Activated T-cell treated with anti-CD3 and anti-CD28 coated beads, Interleukin-2, amount 50 U/mL, for 1 hour (primary cell): ENCODE data around the gene ESD.

Experiments used
- DNase-seq: peaks from one replicate; pipeline ENCODE4 v3.0.0-alpha.2; 2020

The ESD gene

DNA sequence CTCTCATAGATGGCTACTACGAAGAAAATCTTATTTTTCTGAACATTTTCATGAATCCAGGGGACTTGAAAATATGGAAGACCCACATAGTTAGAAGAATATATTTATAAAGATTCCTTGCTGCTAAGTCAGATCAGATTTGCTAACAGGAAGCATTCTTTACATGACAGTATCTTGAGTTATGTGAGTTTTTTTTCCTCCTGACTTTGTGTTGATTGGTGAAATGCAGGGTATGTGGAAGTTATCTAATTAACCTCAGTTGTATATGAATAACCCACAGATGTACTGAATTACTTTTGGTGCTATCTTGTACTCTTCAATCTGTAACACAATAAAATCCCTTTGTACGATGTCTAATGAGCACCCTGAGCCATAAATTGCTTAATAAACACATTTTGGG, 53.8 kb downstream of the ESD start:
- DNase-seq = no peak

DNA sequence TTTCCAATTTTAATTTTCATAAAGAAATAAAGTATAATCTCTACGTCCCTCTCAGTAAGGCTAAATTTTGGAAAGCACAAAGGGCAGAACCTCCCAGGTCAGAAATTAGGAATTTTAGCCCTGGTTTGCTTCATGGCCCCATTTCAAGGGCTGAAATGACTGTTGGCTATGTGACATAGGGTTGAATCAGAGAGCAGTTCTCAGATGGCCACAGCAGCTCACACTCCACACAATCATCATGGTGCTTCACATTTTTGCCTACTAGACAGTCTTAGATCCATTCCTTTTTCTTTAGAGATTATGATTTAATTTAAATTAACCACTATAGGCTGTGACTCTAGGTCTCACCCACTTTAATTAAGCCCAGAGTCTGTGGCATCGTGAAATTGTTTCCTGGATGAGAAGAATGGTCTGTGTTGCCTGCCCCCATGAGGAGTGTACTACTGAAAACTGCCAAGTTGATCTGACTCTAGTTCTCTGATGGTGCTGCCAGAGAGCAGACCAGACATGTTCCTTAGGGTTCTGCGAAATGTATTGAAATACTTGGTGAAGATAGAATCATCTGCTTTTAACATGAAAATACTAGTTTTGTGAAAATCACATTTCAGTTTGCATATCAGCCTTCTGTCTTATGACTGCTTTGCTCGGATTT, 57.4 kb downstream of the ESD start:
- no peak for DNase-seq

DNA sequence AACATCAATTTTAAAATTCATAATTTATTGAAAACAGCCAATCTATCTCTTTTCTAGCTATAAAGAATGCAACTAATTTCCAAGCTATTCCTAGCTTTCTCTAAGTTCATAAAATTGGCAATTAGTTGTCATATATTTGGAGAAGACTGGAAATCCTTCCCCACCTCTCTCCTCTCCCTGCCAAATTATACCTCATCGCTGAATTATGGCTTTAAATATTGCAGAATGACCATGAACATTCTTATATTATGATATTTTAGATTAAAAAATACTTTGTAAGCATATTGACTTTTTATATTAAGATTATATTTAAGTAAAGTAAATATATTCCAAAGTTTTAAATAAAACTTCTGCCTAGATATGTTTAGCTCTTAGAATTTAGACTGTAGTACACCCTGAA, 58.2 kb downstream of the ESD start:
- DNase-seq = no peak

DNA sequence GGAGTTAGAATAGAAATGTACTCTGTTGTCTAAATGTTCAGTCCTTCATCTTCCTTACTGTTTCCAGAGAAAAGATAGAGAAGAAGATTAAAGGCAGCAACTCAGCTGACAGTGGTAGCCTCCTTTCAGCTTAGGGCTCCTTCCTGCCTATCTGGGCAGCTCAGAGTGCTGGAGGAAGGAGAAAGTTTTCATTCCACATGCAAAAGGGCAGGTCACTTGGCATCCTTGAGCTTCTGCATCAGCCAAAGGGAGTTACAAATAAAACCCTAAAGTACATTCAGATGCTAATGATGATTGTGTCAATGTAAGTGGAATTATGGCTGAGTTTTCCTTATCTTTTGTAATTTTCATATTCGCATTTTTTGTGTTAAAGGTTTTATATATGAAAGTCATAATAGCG, 58.9 kb downstream of the ESD start:
- no peak for DNase-seq

DNA sequence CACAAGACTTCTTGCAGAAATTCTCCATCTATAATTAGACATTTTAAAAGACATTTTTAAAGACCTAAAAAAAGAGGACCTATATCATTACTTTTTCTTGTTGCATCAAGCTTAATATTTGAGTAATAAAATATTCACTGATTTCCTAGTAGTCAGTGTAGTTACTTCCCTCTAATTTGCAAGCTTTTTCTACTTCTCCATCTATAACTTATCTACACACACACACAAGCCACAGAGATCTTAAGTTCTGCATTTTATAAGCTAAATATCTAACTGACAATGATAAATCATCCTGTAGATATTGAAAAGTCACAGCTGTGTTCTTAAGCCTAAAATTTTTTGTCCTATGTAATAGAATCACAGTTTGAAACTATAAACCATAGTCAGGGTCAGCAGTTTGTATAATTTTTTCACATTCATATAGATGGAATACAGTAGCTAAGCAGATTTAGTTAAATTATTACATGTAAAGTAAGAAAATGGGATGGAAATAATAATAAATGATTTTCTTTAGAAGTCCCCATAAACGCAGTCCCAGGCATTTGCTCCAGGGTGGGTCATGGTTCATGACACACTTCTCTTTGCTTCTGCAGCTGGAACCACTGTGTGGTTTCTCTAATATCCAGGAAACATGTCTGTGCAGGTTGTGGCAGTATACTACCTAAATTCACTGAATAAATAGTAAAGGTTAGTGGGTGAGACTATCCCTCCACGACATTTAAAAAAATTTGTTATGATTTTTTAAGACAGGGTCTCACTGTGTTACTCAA, 60.2 kb downstream of the ESD start:
- DNase-seq = no peak

DNA sequence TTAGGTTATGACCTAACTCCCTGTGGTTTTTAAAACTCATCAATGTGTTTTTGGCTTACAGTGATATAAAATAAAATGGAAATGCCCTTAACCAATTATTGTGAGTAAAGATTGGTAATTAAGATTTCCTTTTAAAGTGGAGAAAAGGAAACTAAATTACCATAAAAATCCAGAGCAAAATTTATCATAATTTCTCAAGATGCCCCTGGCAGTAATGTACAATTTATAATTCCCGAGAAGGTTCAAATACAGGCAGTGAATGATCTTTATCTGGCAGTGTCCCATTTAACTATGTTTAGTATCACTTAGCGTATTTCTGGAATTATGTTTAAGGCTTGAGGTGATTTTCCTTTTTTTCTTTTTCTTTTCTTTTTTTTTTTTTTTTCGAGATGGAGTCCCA, 61.5 kb downstream of the ESD start:
- no peak for DNase-seq

DNA sequence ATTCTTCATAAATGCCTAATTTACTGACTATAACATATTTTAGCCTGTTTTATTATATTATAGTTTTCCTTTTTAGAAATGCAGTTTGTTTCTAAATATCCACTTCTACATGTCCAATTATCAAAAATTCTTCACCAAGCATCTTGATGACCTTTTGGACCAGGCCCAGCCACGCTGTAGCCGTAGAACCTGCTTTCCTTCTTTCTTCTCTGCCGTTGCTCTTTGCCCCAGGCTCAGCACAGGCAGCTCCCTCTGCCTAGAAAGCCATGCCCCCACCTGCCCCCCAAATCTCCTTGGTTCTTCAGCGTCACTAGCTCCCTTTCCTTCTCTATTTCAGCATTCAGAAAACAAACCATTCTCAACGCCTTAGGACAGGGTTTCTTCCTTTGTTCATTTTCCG, 65.4 kb downstream of the ESD start:
- DNase-seq = no peak

DNA sequence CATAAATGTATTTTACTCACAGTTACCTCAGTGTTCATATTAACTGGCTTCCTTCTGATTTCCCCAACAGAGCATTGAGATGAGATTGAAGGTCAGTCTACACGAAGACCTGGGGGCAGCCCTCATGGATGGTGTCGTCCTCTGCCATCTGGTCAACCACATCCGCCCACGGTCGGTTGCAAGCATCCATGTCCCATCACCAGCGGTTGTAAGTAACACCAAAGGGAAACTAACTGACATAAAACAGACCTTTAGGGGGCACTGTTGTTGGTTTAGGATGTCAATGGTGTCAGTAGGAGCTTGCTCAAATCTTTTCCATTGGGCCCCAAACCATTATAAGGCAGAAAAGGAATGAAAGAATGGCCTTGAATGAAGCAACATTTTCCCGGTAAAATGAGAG, 68.2 kb downstream of the ESD start:
- no peak for DNase-seq

DNA sequence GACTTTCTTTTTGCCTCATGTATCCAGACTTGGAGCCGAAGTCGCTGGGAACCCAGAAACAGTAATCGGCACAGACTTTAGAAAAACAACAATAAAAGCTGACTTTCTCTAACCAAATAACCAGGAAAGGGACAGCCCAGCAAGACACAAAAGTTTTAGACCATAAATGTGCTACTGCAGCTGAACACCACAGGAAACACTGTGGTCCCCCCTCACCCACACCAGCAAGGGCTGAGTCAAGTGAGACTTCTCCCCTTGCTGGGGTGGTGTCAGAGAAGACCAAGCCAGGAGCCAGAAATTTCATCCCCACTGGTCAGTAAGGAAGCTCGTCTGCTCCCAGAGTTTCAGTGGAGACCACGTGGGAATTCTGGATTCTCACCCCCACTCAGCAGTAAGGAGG, 70.6 kb downstream of the ESD start:
- DNase-seq = no peak
